A549 (cell line): ENCODE data around the gene ANAPC7. TPM values are rescaled to one million over a fixed set of nuclear protein-coding genes. Genes with fewer than 3 reads are reported as not detected.
"Not testable (repeated sequence)": the region's sequence is repeated elsewhere in the genome, so short reads cannot be mapped to it uniquely, and the experiment has no call there.

Source experiments
- ATAC-seq, 2 experiments: fragments of 200-7000 bp in 1 of 2; fragments of >200 bp in 1 of 2; cut with Nextera tagmentation in 1 of 2; cut with Tn5 transposase in 1 of 2; 3 replicates each; pipeline versions ENCODE4 v1.8.0 to v1.9.1; 2018 to 2020; ENCODE audit warnings: mild to moderate bottlenecking in 1 of 2, moderate library complexity in 1 of 2
- CTCF ChIA-PET: fragments of 300-600 bp; sonication (Branson Sonifier 250); formaldehyde crosslinking; extraction: SDS; loops from one replicate; lab custom pipeline; 2021; ENCODE audit warnings: antibody characterized with exemption, inconsistent platforms; lab: Yijun Ruan, JAX
- POLR2A ChIA-PET: fragments of 350-600 bp; formaldehyde crosslinking; extraction: SDS; loops from one replicate; lab custom pipeline; 2021; ENCODE audit warnings: antibody characterized with exemption, inconsistent platforms; lab: Yijun Ruan, JAX
- DNase-seq, 2 experiments: peaks; one replicate each; pipeline versions ENCODE4 v3.0.0 to v3.0.0-alpha.2; 2011 to 2016; ENCODE audit warnings: low read depth in 1 of 2, low spot score in 1 of 2
- FAIRE-seq: peaks from 2 replicates; lab custom pipeline; 2011; peaks lifted over from hg19 to GRCh38; lab: Jason Lieb, UNC
- H3K27ac ChIP-seq, 2 experiments: fragments of >200 bp; sonication (Bioruptor Twin); formaldehyde crosslinking; 3 replicates each; pipeline ENCODE4 v1.5.1; 2016 to 2017
- H3K4me1 ChIP-seq: fragments of >200 bp; sonication (Bioruptor Twin); formaldehyde crosslinking; 3 replicates; pipeline ENCODE4 v1.6.1; 2016
- H3K4me2 ChIP-seq: fragments of >200 bp; sonication (Bioruptor Twin); formaldehyde crosslinking; 3 replicates; pipeline ENCODE4 v1.6.1; 2016
- H3K4me3 ChIP-seq: fragments of >200 bp; sonication (Bioruptor Twin); formaldehyde crosslinking; 3 replicates; pipeline ENCODE4 v1.5.1; 2016
- H3K9me3 ChIP-seq: fragments of >200 bp; sonication (Bioruptor Twin); formaldehyde crosslinking; 3 replicates; pipeline ENCODE4 v1.6.1; 2016
- CBX8 ChIP-seq: fragments of 200-600 bp; sonication (generic); IDR thresholded peaks from 2 replicates; pipeline ENCODE4 v1.6.1; 2016
- CEBPB ChIP-seq, 2 experiments: fragments of >200 bp in 1 of 2; sonication (Bioruptor Twin) in 1 of 2; formaldehyde crosslinking in 1 of 2; IDR thresholded peaks; 2 replicates each; pipeline ENCODE4 v1.6.1; 2012 to 2016
- CHD2 ChIP-seq: fragments of 150-350 bp; IDR thresholded peaks from 2 replicates; pipeline ENCODE4 v1.6.1; 2014; ENCODE audit warnings: low read length; ENCODE audit not compliant: partially characterized antibody
- CHD4 ChIP-seq: fragments of 200-600 bp; sonication (generic); IDR thresholded peaks from 2 replicates; pipeline ENCODE4 v1.6.1; 2016; ENCODE audit warnings: antibody characterized with exemption, mild to moderate bottlenecking, borderline replicate concordance
- E2F6 ChIP-seq: IDR thresholded peaks from 2 replicates; pipeline ENCODE4 v1.6.1; 2012; ENCODE audit warnings: low read depth, borderline replicate concordance
- EHMT2 ChIP-seq: fragments of 200-600 bp; sonication (generic); IDR thresholded peaks from 2 replicates; pipeline ENCODE4 v1.6.1; 2016; ENCODE audit warnings: antibody characterized with exemption, low read depth, mild to moderate bottlenecking, moderate library complexity
- FOSL2 ChIP-seq, 2 experiments: fragments of 450-650 bp in 1 of 2; fragments of >200 bp in 1 of 2; sonication (Bioruptor Twin) in 1 of 2; formaldehyde crosslinking; IDR thresholded peaks; 2 replicates each; pipeline versions ENCODE4 v1.5.0 to v1.6.1; 2016 to 2020; ENCODE audit warnings: mild to moderate bottlenecking in 1 of 2, moderate library complexity in 1 of 2
- FOXS1 ChIP-seq: fragments of 250-450 bp; sonication (Bioruptor Pico); IDR thresholded peaks from 2 replicates; pipeline ENCODE4 v1.5.0; 2020; ENCODE audit warnings: mild to moderate bottlenecking, moderate library complexity
- HDAC2 ChIP-seq: fragments of 200-600 bp; sonication (generic); IDR thresholded peaks from 2 replicates; pipeline ENCODE4 v1.6.1; 2016
- HEYL ChIP-seq: fragments of 250-450 bp; sonication (Bioruptor Pico); IDR thresholded peaks from 2 replicates; pipeline ENCODE4 v1.8.0; 2021; ENCODE audit warnings: mild to moderate bottlenecking, moderate library complexity
- HOXA7 ChIP-seq: fragments of 250-450 bp; sonication (Bioruptor Pico); IDR thresholded peaks from 2 replicates; pipeline ENCODE4 v1.5.0; 2020; ENCODE audit warnings: mild to moderate bottlenecking, moderate library complexity
- HOXB5 ChIP-seq: fragments of 250-450 bp; sonication (Bioruptor Pico); IDR thresholded peaks from 2 replicates; pipeline ENCODE4 v1.5.0; 2020; ENCODE audit warnings: mild to moderate bottlenecking, moderate library complexity
- KDM1A ChIP-seq: fragments of 200-600 bp; sonication (generic); IDR thresholded peaks from 2 replicates; pipeline ENCODE4 v1.6.1; 2016; ENCODE audit warnings: low read depth, mild to moderate bottlenecking
- MAFK ChIP-seq: fragments of 450-650 bp; IDR thresholded peaks from 2 replicates; pipeline ENCODE4 v1.6.1; 2014; ENCODE audit not compliant: partially characterized antibody
- MAX ChIP-seq: IDR thresholded peaks from 2 replicates; pipeline ENCODE4 v1.6.1; 2012
- NPAS2 ChIP-seq: fragments of 250-450 bp; sonication (Bioruptor Pico); IDR thresholded peaks from 2 replicates; pipeline ENCODE4 v1.8.0; 2022; ENCODE audit warnings: mild to moderate bottlenecking, moderate library complexity, borderline replicate concordance
- PBX3 ChIP-seq: IDR thresholded peaks from 2 replicates; pipeline ENCODE4 v1.6.1; 2012
- POLR2A ChIP-seq: IDR thresholded peaks from 2 replicates; pipeline ENCODE4 v1.6.1; 2012; ENCODE audit warnings: mild to moderate bottlenecking, low read length
- POLR2AphosphoS2 ChIP-seq: conservative IDR thresholded peaks from 2 replicates; pipeline ENCODE4 v1.6.1; 2012; ENCODE audit warnings: low read length, improper control_type of control experiment, inconsistent platforms
- RAD21 ChIP-seq, 2 experiments: fragments of >200 bp in 1 of 2; sonication (Bioruptor Twin) in 1 of 2; formaldehyde crosslinking in 1 of 2; IDR thresholded peaks in 1 of 2; conservative IDR thresholded peaks in 1 of 2; 2 replicates in 1 of 2; 3 replicates in 1 of 2; pipeline ENCODE4 v1.6.1; 2012 to 2018; ENCODE audit warnings: inconsistent platforms in 1 of 2
- REST ChIP-seq: fragments of 200-600 bp; sonication (generic); IDR thresholded peaks from 2 replicates; pipeline ENCODE4 v1.6.1; 2016; ENCODE audit warnings: antibody characterized with exemption, mild to moderate bottlenecking, moderate library complexity
- TFCP2L1 ChIP-seq: fragments of 250-450 bp; sonication (Bioruptor Pico); IDR thresholded peaks from 2 replicates; pipeline ENCODE4 v1.5.0; 2021; ENCODE audit warnings: mild to moderate bottlenecking
- USF2 ChIP-seq: fragments of 450-650 bp; IDR thresholded peaks from 2 replicates; pipeline ENCODE4 v1.6.1; 2014; ENCODE audit warnings: antibody characterized with exemption
- ZFP36 ChIP-seq: fragments of 450-650 bp; IDR thresholded peaks from 2 replicates; pipeline ENCODE4 v1.6.1; 2014; ENCODE audit warnings: borderline replicate concordance; ENCODE audit not compliant: partially characterized antibody
- WGBS: methylation state at CpG from one replicate; pipeline ENCODE4 v1.1.6; 2017; ENCODE audit errors: missing lambda C conversion rate; 5-methylcytosine and 5-hydroxymethylcytosine counted together
- polyA plus RNA-seq, 4 experiments: library from polyadenylated mRNA; depleted of rRNA in 3 of 4; stranded (reverse); fragments of >200 nt; fragmentation: RNase III in 1 of 4; extraction: RNeasy Plus Mini Kit Qiagen cat#74134 plus additional on column Dnase treatment in 1 of 4; gene quantifications; 2 replicates in 3 of 4; 3 replicates in 1 of 4; pipeline ENCODE4 v1.2.3, GENCODE V29; 2011 to 2017

Gene ANAPC7
- polyA plus RNA-seq, 2 of the 4 experiments (the other 2 are of a cell fraction) = 66.1 to 122 TPM

- FAIRE-seq = not testable (repeated sequence)
- POLR2A ChIA-PET = interaction anchor here (0.7 to 1.8 kb wide), 2 partner anchors 9 to 91 kb away, joined by 4 to 9 read pairs; no protein-coding TSS in a partner anchor
Observed at GRCh38 chr12:110340261-110340660, 63.2 kb downstream of the ANAPC7 start.

GRCh38 chr12:110339184-110339952, 64.1 kb downstream of the ANAPC7 start:
- CTCF ChIA-PET = interaction anchor here (0.6 to 2.8 kb wide), 6 partner anchors 10 to 115 kb away, joined by 3 to 9 read pairs (median 4); no protein-coding TSS in a partner anchor
- peak overlapping the region; percentile 12 to 33; a peak in 2 of 6 replicates for H3K27ac ChIP-seq
- TF ChIP-seq POLR2AphosphoS2 (0 out of 2 replicates have a peak, but pooled peaks have one; percentile 15), NPAS2 (CRISPR knock-in tag) (no peak)
- TF ChIP-seq, all 56 proteins: peak for 1
- POLR2A ChIA-PET = interaction anchor here (0.7 kb wide), 1 partner anchor 92 kb away, joined by 4 read pairs; no protein-coding TSS in a partner anchor
- ATAC-seq (no peak; a peak in 2 of 6 replicates), DNase-seq (no peak), FAIRE-seq (peak; percentile 36)
- Histone ChIP-seq H3K4me1 (peaks cover 69% of the 10 kb centered on the region), H3K4me3 (peak overlapping the region; percentile 6; the same call in 1 of the 3 replicates), H3K9me3 (no peaks in the 10 kb centered on the region), H3K4me2 (peak overlapping the region; percentile 69)
- 23% methylated on average over 8 of the region's 8 CpGs for WGBS

More at GRCh38 chr12:110340261-110340660, 63.2 kb downstream of the ANAPC7 start:
- 89% methylated on average over 8 of the region's 8 CpGs for WGBS
- not testable (repeated sequence) for H3K4me3 ChIP-seq, DNase-seq
- CTCF ChIA-PET = interaction anchor here (0.6 to 2.8 kb wide), 7 partner anchors 9 to 116 kb away, joined by 3 to 9 read pairs (median 4); no protein-coding TSS in a partner anchor
- H3K27ac ChIP-seq = peak overlapping the region; percentile 45 to 57
- peak in 1 of 2 experiments; percentile 50; a peak in 1 of 4 replicates for TF ChIP-seq CEBPB (IDR thresholded peaks at IDR 0.05)
- TF ChIP-seq, all 56 proteins: peak for 1; not testable (repeated sequence) for 55
- H3K9me3 ChIP-seq, ATAC-seq: not testable (repeated sequence)
- Histone ChIP-seq H3K4me1 (peaks cover 65% of the 10 kb centered on the region), H3K4me2 (peak overlapping the region; percentile 69)

- Histone ChIP-seq H3K27ac (peak overlapping the region; percentile 12 to 33; a peak in 2 of 6 replicates), H3K9me3 (no peaks in the 10 kb centered on the region), H3K4me3 (0 out of 3 replicates have a peak overlapping the region, but pooled peaks have one; percentile 6), H3K4me2 (peak overlapping the region; percentile 69), H3K4me1 (peaks cover 69% of the 10 kb centered on the region)
- peak in 1 of 2 experiments; percentile 49 for DNase-seq
- CTCF ChIA-PET = interaction anchor here (0.9 to 2.8 kb wide), 4 partner anchors 11 to 115 kb away, joined by 3 to 9 read pairs (median 6); no protein-coding TSS in a partner anchor
- WGBS = 81% methylated on average over 3 of the region's 3 CpGs
- POLR2A ChIA-PET = no interaction called here
- peak; percentile 29 to 55 for ATAC-seq
- FAIRE-seq = no peak
- TF ChIP-seq USF2 = no peak
- TF ChIP-seq HOXB5 (CRISPR knock-in tag) = no peak
- no peak for TF ChIP-seq FOXS1 (CRISPR knock-in tag)
- no peak for TF ChIP-seq CEBPB (IDR thresholded peaks at IDR 0.05)
- no peak for TF ChIP-seq MAFK
- TF ChIP-seq CHD4 = no peak
- no peak for TF ChIP-seq HEYL (CRISPR knock-in tag)
- no peak for TF ChIP-seq FOSL2 (IDR thresholded peaks at IDR 0.05)
- no peak for TF ChIP-seq FOSL2 (CRISPR knock-in tag; IDR thresholded peaks at IDR 0.05)
- TF ChIP-seq TFCP2L1 (CRISPR knock-in tag) = no peak
- TF ChIP-seq HDAC2 = no peak
- TF ChIP-seq KDM1A = no peak
- TF ChIP-seq E2F6 = no peak
- TF ChIP-seq MAX = 0 out of 2 replicates have a peak, but pooled peaks have one; percentile 0
- TF ChIP-seq EHMT2 = no peak
- TF ChIP-seq CBX8 = no peak
- TF ChIP-seq CHD2 = no peak
- TF ChIP-seq POLR2A = no peak
- TF ChIP-seq RAD21 (conservative IDR thresholded peaks at IDR 0.05 in 1 of 2, IDR thresholded peaks at IDR 0.05 in 1 of 2) = peak; percentile 20 to 39; a peak in 2 of 5 replicates
- 0 out of 2 replicates have a peak, but pooled peaks have one; percentile 43 for TF ChIP-seq HOXA7 (CRISPR knock-in tag)
- TF ChIP-seq ZFP36 = no peak
- TF ChIP-seq PBX3 = no peak
- no peak for TF ChIP-seq REST
Observed at GRCh38 chr12:110338754-110339153, 64.8 kb downstream of the ANAPC7 start.
